Measurements from ENCODE around the gene FAF1. TPM values are rescaled to one million over a fixed set of nuclear protein-coding genes. Genes with fewer than 3 reads are reported as not detected.

The FAF1 gene
- total RNA-seq, 2 experiments from 2014 or later: 43.5 to 44.0 TPM

DNA sequence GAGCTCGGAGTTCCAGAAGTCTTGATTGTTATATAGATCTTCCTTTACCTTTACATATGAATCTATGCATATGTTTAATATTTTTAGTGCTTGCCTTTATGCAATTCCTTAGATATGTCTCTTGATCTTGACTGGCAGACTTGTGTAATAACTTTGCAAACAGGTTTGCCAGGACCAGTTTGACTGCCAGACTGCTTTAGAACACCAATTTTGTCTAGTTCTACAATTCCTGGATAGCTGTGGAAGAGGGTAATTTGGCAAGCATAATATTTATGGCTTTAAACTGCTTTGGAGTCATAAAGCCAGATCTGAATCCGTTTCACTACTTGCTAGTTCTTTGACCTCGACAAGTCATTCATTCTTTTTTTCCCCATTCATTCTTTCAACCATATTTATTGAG, 250.0 kb downstream of the FAF1 start:
- H3K4me3 ChIP-seq (ENCODE audit: low read length): no peak overlapping the region
- no peaks in the 10 kb centered on the region for H3K4me1 Mint-ChIP-seq (ENCODE audit: low read depth)
- DNase-seq: no peak
- POLR2A ChIA-PET: no interaction called here
- CTCF ChIA-PET: no interaction called here
- no peaks in the 10 kb centered on the region for H3K4me1 ChIP-seq (ENCODE audit: insufficient read depth, low read length)
- H3K27me3 ChIP-seq (ENCODE audit: control insufficient read depth in 1 of 2, insufficient read depth in 2 of 2, low read length in 2 of 2): no peaks in the 10 kb centered on the region
- no peaks in the 10 kb centered on the region for H3K27me3 Mint-ChIP-seq
- no peaks in the 10 kb centered on the region for H3K9me3 ChIP-seq (ENCODE audit: control insufficient read depth in 1 of 2, insufficient read depth in 1 of 2, low read length in 2 of 2)
- no peak overlapping the region for H3K27ac Mint-ChIP-seq
- H3K27ac ChIP-seq (ENCODE audit: low read depth in 1 of 2, low read length in 2 of 2): no peak overlapping the region
- H3K9me3 Mint-ChIP-seq: no peaks in the 10 kb centered on the region
- H3K36me3 ChIP-seq (ENCODE audit: insufficient read depth, low read length): no peaks in the 10 kb centered on the region
- H3K36me3 Mint-ChIP-seq (ENCODE audit: low read depth): no peaks in the 10 kb centered on the region
- no peak for TF ChIP-seq CTCF (IDR thresholded peaks at IDR 0.05)
- intact Hi-C loops (cut with DNase I, micrococcal nuclease): no loop called here
- no peak for ATAC-seq (ENCODE audit: poor library complexity)
- H3K4me3 Mint-ChIP-seq: no peak overlapping the region

GRCh38 chr1:50707824-50708223, 252.2 kb downstream of the FAF1 start:
- ChIA-PET POLR2A (no interaction called here), CTCF (no interaction called here)
- H3K9me3 Mint-ChIP-seq: no peaks in the 10 kb centered on the region
- intact Hi-C loops (cut with DNase I, micrococcal nuclease): no loop called here
- no peak for TF ChIP-seq CTCF (IDR thresholded peaks at IDR 0.05)
- H3K27me3 ChIP-seq (ENCODE audit: control insufficient read depth in 1 of 2, insufficient read depth in 2 of 2, low read length in 2 of 2): no peaks in the 10 kb centered on the region
- H3K36me3 Mint-ChIP-seq (ENCODE audit: low read depth): no peaks in the 10 kb centered on the region
- no peak overlapping the region for H3K27ac Mint-ChIP-seq
- no peak overlapping the region for H3K4me3 Mint-ChIP-seq
- H3K4me3 ChIP-seq (ENCODE audit: low read length): no peak overlapping the region
- H3K4me1 ChIP-seq (ENCODE audit: insufficient read depth, low read length): no peaks in the 10 kb centered on the region
- DNase-seq (no peak), ATAC-seq (ENCODE audit: poor library complexity) (no peak)
- H3K4me1 Mint-ChIP-seq (ENCODE audit: low read depth): peaks cover 4% of the 10 kb centered on the region
- no peaks in the 10 kb centered on the region for H3K9me3 ChIP-seq (ENCODE audit: control insufficient read depth in 1 of 2, insufficient read depth in 1 of 2, low read length in 2 of 2)
- no peaks in the 10 kb centered on the region for H3K36me3 ChIP-seq (ENCODE audit: insufficient read depth, low read length)
- H3K27me3 Mint-ChIP-seq: no peaks in the 10 kb centered on the region
- H3K27ac ChIP-seq (ENCODE audit: low read depth in 1 of 2, low read length in 2 of 2): no peak overlapping the region

- no peak for TF ChIP-seq CTCF (IDR thresholded peaks at IDR 0.05)
- DNase-seq (no peak), ATAC-seq (ENCODE audit: poor library complexity) (no peak)
- no peaks in the 10 kb centered on the region for H3K4me1 ChIP-seq (ENCODE audit: insufficient read depth, low read length)
- no peak overlapping the region for H3K4me3 ChIP-seq (ENCODE audit: low read length)
- H3K4me1 Mint-ChIP-seq (ENCODE audit: low read depth): peaks cover 4% of the 10 kb centered on the region
- no peaks in the 10 kb centered on the region for H3K9me3 ChIP-seq (ENCODE audit: control insufficient read depth in 1 of 2, insufficient read depth in 1 of 2, low read length in 2 of 2)
- H3K36me3 Mint-ChIP-seq (ENCODE audit: low read depth): peaks cover 5% of the 10 kb centered on the region
- no peak overlapping the region for H3K27ac Mint-ChIP-seq
- intact Hi-C loops (cut with DNase I, micrococcal nuclease): loop anchor here in 1 of 2 experiments (2.0 kb wide), 1 partner anchor 337 kb away; no protein-coding TSS in a partner anchor
- ChIA-PET CTCF (no interaction called here), POLR2A (interaction anchor here (1.0 kb wide), 1 partner anchor 29 kb away, joined by 3 read pairs; no protein-coding TSS in a partner anchor)
- no peak overlapping the region for H3K4me3 Mint-ChIP-seq
- no peak overlapping the region for H3K27ac ChIP-seq (ENCODE audit: low read depth in 1 of 2, low read length in 2 of 2)
- H3K36me3 ChIP-seq (ENCODE audit: insufficient read depth, low read length): no peaks in the 10 kb centered on the region
- no peaks in the 10 kb centered on the region for H3K27me3 Mint-ChIP-seq
- no peaks in the 10 kb centered on the region for H3K27me3 ChIP-seq (ENCODE audit: control insufficient read depth in 1 of 2, insufficient read depth in 2 of 2, low read length in 2 of 2)
- no peaks in the 10 kb centered on the region for H3K9me3 Mint-ChIP-seq
Observed at GRCh38 chr1:50705699-50706098, 254.4 kb downstream of the FAF1 start.
